Endometrial microvascular endothelial cells (primary cell): ENCODE measurements around the gene CARHSP1. TPM values are rescaled to one million over a fixed set of nuclear protein-coding genes. Genes with fewer than 3 reads are reported as not detected.

Experiments used
- in situ Hi-C: cut with HindIII; loops from 2 replicates; pipeline ENCODE4 v1.10.0; 2017; ENCODE audit warnings: low sequenced_read_pairs, low pct_unique_long_range_greater_than_20kb; ENCODE audit errors: inconsistent ontology term
- total RNA-seq: library from RNA; depleted of rRNA; stranded (reverse); fragments of >200 nt; gene quantifications from one replicate; pipeline ENCODE4 v1.2.3, GENCODE V29; 2015; ENCODE audit errors: inconsistent ontology term

CARHSP1 gene
- total RNA-seq, 1 donor from 2014 or later: 59.3 TPM

DNA sequence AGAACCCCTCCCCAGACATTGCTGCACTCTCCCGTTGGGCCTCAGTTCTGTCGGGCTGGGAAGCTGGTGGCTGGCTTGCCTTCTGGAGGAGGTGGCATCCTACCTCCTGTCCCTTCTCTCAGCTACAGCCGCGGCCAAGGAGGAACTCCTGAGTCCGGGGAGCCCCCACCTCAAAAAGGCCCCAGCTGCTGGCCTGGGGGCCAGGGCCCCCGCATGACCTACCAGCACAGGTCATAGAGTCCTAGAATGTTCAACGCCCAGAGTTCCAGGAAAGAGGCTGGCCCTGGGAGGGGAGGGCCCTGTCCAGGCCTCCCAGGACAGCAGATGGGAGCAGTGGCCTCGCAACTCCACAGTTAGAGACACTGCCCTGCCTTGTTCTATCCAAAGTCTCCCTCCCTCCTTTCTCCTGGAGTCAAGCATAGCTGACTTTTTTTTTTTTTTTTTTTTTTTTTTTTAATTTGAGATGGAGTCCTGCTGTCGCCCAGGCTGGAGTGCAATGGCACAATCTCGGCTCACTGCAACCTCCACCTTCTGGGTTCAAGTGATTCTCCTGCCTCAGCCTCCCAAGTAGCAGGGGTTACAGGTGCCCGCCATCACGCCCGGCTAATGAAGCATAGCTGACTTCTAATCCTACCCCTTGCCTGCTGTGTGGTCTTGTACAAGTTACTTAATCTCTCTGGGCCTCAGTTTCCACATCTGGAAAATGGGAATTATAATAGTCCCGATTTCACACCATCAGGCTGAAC, 7.1 kb downstream of the CARHSP1 start:
- in situ Hi-C loops: no loop called here

DNA sequence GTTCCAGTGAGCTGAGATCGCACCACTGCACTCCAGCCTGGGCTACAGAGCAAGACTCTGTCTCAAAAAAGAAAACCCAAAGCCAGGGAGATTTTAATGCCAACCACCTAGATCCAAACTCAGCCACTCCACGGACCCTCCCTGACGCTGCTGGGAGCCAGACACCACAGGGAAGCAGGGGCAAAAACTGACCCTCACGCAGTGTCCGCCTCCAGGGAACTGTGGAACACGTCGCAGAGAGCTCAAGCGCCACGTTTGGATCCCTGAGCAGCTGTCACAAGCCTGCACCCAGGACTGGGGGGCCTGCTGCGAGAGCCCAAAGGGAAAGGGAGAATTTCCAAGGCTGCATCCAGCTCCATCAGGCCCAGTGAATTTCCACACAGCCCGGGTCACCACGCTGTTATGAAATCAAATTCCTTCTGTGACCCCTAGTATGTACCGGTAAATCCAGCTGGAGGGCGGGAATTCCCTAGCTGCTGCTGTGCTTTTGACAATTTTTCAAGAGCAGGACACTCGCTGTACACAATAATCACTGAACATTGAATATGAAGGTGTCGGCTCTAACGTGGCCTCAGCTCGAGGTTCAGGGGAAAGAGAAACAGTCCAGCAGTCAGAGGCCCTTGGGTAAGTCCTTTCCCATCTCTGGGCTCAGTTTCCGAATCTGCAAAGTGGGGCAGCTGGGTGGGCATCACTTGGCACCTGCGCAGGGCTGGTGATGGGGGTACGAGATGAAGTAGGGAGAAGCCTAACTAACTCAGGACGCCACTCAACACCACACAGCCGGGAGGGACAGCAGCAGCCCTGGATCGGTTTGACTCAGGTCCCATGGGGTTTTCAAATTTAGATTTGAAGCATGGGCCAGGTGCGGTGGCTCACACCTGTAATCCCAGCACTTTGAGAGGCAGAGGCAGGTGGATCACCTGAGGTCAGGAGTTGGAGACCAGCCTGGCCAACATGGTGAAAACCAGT, 8.6 kb downstream of the CARHSP1 start:
- in situ Hi-C loops: loop anchor here (10.0 kb wide), 1 partner anchor 55 kb away; no protein-coding TSS in a partner anchor

DNA sequence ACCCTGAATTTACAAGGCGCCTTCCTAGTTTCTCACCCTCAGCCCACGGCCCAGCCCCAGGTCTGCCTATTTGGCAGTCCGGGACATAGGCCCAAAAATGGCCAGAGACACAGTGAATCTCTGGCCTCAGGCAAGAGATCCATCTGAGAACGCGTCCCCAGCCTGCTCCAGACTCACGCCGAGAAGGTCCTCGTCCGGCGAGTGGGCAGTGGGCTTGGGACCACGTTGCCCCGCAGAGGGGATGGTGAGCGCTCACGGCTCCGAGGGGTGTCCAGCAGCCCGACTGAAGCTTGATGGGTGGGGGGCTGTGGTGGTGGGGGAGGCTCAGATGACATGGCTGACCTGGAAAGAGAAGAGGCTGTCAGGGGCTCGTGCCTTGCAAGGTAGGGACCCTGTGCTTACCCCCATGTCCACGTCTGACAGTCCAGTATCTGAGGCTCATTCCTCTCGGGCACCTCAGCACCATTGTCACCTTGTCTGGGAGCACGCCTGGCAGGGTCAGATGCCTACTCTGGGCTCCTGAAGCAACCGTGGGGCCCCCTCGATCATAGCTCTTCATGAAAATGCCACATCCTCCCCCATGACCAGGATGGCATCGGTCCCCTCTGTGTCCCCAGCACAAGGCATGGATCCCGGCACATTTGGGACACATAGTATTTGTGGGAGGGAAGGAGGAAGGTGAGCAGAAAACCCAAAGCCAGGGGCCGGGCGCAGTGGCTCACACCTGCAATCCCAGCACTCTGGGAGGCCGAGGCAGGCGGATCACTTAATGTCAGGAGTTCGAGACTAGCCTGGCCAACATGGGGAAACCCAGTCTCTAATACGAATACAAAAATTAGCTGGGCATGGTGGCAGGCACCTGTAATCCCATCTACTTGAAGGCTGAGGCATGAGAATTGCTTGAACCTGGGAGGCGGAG, 9.6 kb downstream of the CARHSP1 start:
- in situ Hi-C loops: loop anchor here (10.0 kb wide), 1 partner anchor 54 kb away; no protein-coding TSS in a partner anchor

- in situ Hi-C loops: loop anchor here (10.0 kb wide), 1 partner anchor 51 kb away; no protein-coding TSS in a partner anchor
Observed at GRCh38 chr16:8855972-8856371, 12.8 kb downstream of the CARHSP1 start.

DNA sequence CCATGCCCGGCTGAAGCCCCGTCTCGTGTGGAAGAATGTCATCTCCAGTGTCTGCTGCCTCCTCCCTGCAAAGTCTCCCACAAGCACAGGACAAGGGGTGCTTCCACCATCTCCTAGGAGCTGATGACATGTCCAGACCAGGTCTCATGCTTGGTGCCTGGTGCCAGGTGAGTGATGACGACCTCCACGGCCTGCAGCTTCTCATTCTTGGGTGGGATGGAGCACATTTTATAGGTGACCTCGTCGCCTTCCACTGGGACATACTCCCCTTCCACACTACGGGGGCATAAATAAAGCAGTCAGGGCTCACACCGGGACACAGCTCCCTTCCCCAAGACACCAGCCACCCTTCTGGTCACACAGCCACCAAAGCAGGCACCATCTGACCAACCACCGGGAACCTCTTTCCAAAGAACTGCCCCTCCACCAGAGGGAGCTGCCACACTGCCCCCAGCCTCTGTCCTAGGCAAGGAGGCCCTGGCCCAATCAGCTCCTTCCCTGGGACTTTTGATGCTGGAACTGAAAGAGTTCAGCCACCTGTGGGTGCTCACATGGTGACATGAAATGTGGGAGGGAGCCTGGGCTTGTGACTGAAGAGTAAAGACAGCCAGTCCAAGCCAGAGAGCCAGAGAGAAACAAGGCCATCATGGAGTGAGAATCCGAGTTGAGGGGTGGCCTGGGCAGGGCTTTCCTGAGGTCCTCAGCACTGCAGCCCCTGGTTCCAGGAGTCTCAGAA, 13.6 kb downstream of the CARHSP1 start:
- in situ Hi-C loops: loop anchor here (10.0 kb wide), 1 partner anchor 50 kb away; no protein-coding TSS in a partner anchor

GRCh38 chr16:8854298-8854948, 14.4 kb downstream of the CARHSP1 start:
- in situ Hi-C loops: loop anchor here (10.0 kb wide), 1 partner anchor 50 kb away; no protein-coding TSS in a partner anchor

DNA sequence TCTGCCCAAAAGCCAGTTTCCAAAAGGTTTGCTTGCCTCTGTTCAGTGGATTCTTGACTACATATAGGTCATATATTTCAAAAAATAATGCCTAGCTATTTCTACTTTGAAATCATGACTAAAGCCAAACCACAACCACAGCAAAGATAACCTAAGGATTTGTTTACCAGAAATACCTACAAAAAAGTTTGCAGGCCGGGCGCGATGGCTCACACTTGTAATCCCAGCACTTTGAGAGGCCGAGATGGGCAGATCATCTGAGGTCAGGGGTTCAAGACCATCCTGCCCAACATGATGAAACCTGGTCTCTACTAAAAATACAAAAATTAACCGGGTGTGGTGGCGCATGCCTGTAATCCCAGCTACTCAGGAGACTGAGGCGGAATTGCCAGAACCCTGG, 15.2 kb downstream of the CARHSP1 start:
- in situ Hi-C loops: loop anchor here (10.0 kb wide), 1 partner anchor 49 kb away; no protein-coding TSS in a partner anchor

GRCh38 chr16:8853150-8853549, 15.7 kb downstream of the CARHSP1 start:
- in situ Hi-C loops: loop anchor here (10.0 kb wide), 1 partner anchor 48 kb away; no protein-coding TSS in a partner anchor

DNA sequence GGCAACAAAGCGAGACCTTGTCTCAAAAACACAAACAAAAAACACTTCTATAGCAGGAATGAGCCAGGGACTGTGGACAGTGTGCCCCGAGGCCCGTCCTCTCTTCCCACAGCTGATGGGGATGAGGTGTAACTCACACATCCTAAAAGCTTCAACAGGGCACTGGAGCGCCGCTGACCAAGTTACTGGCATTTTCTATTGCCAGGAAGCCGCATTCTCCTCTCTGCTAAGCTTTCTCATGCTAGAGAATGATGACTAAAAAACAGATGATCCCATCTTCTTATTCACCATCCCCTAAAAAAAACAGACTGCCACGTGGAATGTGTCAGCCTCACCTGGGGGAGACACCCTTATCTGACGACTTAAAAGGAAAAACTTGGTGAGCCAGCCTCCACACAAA, 16.3 kb downstream of the CARHSP1 start:
- in situ Hi-C loops: loop anchor here (10.0 kb wide), 1 partner anchor 48 kb away; no protein-coding TSS in a partner anchor

GRCh38 chr16:8851761-8852403, 16.9 kb downstream of the CARHSP1 start:
- in situ Hi-C loops: loop anchor here (10.0 kb wide), 1 partner anchor 47 kb away; no protein-coding TSS in a partner anchor

DNA sequence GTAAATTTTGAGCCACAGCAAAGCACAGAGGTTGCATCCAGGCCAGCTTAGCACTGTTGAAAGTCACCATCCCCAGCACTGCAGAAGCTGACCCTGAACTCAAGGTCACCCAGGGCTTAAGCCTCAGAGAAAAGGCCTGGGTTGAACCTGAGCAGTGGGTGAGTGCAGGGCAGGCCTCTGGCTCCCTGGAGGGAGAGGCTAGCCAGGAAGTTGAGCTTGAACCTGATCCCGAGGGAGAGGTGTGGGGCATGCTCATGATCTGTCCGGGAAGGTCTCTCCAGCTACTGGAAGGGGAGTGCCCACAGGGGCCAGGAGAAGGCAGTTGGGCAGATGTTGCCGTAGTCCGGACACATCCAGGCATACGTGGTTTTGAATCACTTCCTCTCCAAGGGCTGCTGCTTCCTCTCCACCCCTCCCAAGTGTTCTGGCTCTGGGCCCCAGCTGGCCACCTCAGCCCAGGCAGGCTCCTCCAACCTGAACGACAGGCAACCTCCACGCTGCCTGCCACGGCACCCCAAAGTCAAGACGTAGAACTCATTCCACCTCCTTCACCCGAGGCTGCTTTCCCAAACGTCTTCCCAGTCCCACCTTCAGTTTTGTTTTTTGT, 18.4 kb downstream of the CARHSP1 start:
- in situ Hi-C loops: loop anchor here (10.0 kb wide), 1 partner anchor 46 kb away; no protein-coding TSS in a partner anchor

- in situ Hi-C loops: loop anchor here (10.0 kb wide), 1 partner anchor 45 kb away; no protein-coding TSS in a partner anchor
Observed at GRCh38 chr16:8849411-8850011, 19.3 kb downstream of the CARHSP1 start.

GRCh38 chr16:8848939-8849391, 19.8 kb downstream of the CARHSP1 start:
- in situ Hi-C loops: no loop called here

- in situ Hi-C loops: no loop called here
Observed at GRCh38 chr16:8848231-8848938, 20.4 kb downstream of the CARHSP1 start.

GRCh38 chr16:8847623-8848022, 21.2 kb downstream of the CARHSP1 start:
- in situ Hi-C loops: no loop called here
